GM19193 (cell line): Measurements from ENCODE around the gene HSPG2.

ENCODE experiments used
- POLR2A ChIP-seq: IDR thresholded peaks from 4 replicates; pipeline ENCODE4 v1.6.1; 2011; ENCODE audit not compliant: insufficient read depth, insufficient read length; ENCODE audit errors: extremely low read depth

HSPG2 gene

DNA sequence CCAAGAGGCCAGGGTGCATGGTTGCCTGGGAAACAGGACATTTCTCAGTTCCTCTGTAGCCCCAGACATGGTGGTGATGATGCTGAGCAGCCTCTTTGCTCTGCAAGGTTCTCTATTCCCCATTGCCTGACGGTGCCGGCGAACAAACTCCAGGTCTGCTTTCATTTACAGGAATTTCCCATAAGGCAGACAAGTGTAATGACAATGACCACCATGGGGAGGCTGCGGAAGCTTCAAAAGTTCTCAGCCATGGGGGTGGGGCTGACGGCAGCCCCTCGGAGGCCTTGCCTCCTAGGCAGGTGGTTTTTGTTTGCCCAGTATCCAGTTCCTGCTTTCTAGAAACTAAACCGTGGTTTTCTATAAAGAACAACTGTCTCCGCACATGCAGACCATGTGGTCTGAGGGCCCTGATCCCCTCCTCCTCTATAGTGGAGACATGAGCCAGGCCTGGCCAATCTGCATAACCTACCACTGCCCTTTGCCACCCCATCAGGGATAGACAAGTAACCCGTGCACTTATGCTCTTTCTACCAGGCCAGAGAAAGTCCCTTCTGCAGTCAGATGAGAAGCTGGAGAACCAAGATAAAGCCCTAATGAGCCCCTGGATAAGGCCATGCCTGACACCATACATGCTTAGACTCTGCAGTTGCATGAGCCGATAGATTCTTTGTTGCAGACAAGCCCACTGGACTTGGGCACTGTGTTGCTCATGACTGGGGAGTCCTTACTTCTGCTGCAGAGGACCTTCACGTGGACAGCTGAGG is 71.0 kb downstream of the HSPG2 start:
- TF ChIP-seq POLR2A, result peak; percentile 26

DNA sequence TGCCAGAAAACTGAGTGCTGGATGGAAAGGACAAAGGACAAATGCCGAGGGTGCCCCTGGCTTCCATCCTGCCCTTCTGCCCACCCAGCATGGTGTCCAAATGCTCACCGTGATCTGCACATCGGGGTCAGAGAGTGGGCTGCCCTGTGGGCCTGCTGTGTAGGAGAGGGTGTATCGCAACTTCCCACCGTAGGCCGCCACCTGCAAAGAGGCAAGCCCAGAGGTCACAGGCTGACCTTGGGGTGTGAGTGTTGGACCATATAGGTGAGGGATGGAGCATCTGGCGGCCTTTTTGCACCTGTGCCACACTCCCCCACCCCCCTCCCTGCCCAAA is 71.5 kb downstream of the HSPG2 start:
- no peak for TF ChIP-seq POLR2A

DNA sequence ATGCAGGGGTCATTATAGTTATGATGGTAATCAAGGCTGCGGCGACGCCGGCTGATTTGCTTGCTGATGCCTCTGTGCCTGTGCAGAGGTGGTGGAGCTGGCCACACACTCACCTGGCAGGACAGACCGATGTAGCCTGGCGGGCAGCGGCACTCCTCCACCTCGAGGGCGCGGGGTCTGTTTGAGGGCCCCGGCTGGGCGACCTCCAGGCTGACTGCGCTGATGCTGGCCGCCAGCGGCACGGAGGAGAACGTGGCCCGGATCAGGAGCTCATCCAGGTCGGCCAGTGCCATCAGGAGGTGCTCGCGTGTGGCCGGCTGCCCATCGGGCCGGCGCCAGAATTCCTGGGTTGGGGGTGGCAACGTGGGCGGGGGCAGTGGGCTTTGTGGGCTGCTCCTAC is 72.4 kb downstream of the HSPG2 start:
- no peak for TF ChIP-seq POLR2A

DNA sequence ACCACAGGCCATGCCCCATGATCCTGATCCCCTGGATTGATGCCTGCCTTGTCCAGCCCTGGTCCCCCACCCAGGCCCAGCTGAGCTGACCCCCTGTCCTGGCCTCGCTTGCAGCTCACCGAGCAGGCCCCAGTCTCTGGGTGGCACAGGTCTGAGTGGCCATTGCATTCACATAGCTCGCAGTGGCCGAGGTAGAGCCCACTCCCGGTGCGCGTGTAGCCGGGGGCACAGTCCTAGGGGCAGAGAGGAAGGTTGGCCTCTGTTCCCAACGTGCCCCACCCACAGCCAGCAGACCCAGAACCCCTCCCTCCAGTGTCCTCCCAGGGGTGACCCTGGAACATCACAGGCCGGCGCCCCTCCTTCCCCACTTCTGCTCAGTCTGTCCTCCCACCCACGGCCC is 73.1 kb downstream of the HSPG2 start:
- TF ChIP-seq POLR2A, result no peak

DNA sequence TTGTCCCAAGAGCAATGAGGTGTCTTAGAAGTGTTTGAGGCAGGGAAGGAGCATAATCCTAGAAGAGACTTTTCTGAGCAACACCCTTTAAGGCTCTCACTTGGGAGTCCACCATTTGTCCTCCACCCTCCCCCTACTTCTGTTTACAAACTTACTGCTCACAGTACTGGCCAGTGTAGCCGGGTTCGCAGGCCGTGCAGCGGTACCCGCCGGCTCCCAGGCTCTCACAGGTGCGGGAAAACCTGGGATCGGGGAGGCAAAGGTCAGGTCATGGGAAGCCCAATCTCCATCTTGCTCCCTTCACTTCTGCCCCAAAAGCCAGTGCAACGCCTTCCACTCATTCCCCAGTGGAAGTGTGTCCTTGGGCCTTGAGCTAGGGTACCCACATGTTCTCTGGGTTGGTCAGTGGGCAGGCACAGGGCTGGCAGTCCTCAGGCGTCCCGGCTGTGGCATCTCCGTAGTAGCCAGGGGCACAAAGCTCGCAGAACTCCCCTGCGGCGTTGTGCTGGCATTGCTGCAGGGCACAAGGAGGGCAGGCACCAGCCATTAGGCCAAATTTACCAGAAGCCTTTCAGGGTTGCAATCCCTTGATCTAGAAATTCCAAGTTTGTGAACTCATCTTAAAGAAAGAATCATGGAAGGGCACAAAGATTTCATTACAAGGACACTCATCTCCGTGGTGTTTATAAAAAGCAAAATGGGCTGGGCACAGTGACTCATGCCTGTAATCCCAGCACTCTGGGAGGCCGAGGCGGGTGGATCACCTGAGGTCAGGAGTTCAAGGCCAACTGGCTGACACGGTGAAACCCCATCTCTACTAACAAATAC is 75.3 kb downstream of the HSPG2 start:
- no peak for TF ChIP-seq POLR2A

DNA sequence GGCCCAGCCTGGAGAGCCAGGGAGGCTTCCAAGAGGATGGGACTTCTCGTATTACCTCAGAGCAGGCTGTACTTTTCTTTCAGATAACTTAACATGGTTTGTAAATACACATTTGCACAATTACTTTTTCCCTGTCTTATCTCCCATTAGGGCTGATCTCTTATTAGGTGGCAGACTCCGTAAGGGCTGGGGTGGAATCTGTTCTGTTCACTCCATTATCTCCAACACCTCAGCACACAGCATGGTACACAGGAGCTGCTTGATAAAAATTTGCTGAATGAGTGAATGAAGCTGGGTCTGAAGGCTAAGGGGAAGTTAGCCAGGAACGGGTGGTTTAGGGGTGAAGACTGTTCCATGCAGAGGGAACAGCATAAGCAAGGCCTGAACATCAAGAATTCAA is 76.1 kb downstream of the HSPG2 start:
- TF ChIP-seq POLR2A, result no peak

- TF ChIP-seq POLR2A, result no peak
Measured at GRCh38 chr1:21859669-21860179, 77.4 kb downstream of the HSPG2 start.

DNA sequence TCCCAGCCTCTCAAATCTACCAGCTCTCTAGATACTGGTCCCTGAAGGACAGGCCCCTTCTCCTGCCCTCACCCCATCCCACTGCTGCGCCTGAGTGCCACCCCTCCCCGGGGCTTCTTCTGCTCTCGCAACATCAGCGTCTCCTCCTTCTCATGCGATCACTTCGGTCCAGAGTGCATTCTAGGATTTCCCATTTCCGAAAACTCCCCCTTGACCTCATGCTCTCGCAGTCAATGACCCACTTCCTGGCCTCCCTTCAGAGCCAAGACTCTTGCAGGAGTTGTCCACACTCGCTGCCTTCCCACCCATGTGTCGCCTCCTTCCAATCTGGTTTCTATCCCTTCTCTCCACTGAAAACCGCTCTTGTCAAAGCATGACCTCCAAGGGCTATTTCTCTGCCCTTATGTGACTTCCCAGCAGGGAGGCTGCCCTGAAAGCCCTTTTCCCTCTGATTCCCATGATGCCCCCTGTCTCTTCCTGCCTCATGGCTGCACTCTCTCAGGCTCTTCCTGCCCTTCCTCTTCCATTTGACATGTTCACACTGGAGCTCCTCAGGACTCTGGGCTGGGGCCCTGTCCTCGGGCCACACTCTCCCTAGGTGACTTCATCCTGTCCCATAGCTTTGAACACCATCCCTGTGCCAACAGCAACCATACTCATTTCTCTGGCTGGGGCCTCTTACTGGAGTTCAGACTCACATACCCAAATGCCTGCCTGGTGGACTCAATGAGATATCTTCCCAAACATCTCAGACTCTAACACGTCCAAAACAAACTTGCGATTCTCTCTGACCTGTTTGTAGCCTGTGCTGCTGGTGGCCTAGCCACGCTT is 79.1 kb downstream of the HSPG2 start:
- no peak for TF ChIP-seq POLR2A

DNA sequence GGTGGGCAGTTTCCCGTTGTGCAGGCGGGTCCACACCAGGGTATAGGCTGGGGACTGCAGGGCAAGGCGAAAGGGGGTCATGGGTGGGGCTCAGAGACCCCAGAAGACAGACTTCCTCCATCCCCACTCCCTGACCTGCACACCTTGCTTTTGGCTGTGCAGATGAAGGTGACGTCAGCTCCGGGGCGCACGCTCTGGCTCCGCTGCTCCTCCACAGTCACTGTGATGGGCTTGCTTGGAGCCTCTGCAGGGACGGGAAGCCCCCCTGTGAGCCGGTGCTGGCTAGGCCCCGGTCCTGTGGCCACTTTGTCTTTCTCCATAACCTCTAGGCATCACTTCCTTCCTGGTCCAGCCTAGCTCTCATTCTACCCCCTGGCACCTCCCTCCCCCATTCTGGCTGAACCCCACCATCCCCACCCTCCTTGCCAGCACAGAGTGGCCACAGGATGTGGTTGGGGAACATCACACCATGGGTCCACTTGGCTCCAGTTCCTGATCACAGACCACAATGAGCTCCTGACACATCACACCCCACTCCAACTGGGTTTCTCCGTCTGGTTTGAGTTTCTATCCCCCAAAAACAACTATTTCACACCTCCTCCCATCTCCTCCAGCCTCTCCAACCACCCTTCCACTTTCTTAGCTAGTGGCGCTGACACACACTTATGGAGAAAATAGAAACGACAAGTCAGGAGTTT is 79.8 kb downstream of the HSPG2 start:
- no peak for TF ChIP-seq POLR2A

- TF ChIP-seq POLR2A, result no peak
Measured at GRCh38 chr1:21855257-21856096, 81.6 kb downstream of the HSPG2 start.

- no peak for TF ChIP-seq POLR2A
Measured at GRCh38 chr1:21854751-21855131, 82.4 kb downstream of the HSPG2 start.

GRCh38 chr1:21854090-21854750 is 82.9 kb downstream of the HSPG2 start:
- no peak for TF ChIP-seq POLR2A

DNA sequence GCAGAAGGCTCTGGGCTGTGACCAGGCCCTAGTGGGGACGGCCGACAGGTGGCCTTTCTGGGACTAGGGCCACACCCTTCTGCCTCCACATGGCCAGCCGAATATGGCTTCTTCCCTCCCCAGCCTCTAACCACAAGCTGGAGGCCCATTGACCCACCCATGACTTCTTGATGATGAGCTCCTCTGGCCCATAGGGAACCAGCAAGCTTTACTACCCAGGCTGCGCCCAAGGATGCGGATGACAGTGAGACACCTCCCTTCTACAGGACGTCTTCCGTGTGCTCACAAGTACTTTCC is 84.0 kb downstream of the HSPG2 start:
- TF ChIP-seq POLR2A, result no peak
